Astrocyte (in vitro differentiated cells and primary cell): Measurements from ENCODE around the gene EEF1AKMT3. TPM values are rescaled to one million over a fixed set of nuclear protein-coding genes. Genes with fewer than 3 reads are reported as not detected.

ENCODE experiments used
- DNase-seq: peaks from one replicate; pipeline ENCODE4 v3.0.0-alpha.2; 2010; ENCODE audit warnings: low read depth
- FAIRE-seq: peaks from 2 replicates; lab custom pipeline; 2011; peaks lifted over from hg19 to GRCh38; lab: Jason Lieb, UNC
- H2AFZ ChIP-seq: 2 replicates; pipeline ENCODE4 v1.6.0; 2012; ENCODE audit warnings: low read depth, low read length, inconsistent platforms
- H3K27ac ChIP-seq: 2 replicates; pipeline ENCODE4 v1.5.1; 2011; ENCODE audit warnings: low read depth, low read length, inconsistent platforms
- H3K27me3 ChIP-seq: 2 replicates; pipeline ENCODE4 v1.6.0; 2011; ENCODE audit warnings: low read length, inconsistent platforms; ENCODE audit not compliant: insufficient read depth
- H3K36me3 ChIP-seq: 2 replicates; pipeline ENCODE4 v1.5.1; 2011; ENCODE audit warnings: low read length, inconsistent platforms; ENCODE audit not compliant: insufficient read depth
- H3K4me1 ChIP-seq: 2 replicates; pipeline ENCODE4 v1.5.1; 2011; ENCODE audit warnings: low read length, inconsistent platforms; ENCODE audit not compliant: insufficient read depth
- H3K4me2 ChIP-seq: 2 replicates; pipeline ENCODE4 v1.6.0; 2012; ENCODE audit warnings: low read length, inconsistent platforms
- H3K4me3 ChIP-seq: 2 replicates; pipeline ENCODE4 v1.5.1; 2011; ENCODE audit warnings: low read depth, mild to moderate bottlenecking, low read length, inconsistent platforms; ENCODE audit not compliant: insufficient read depth
- H3K79me2 ChIP-seq: 2 replicates; pipeline ENCODE4 v1.6.0; 2012; ENCODE audit warnings: mild to moderate bottlenecking, low read length, inconsistent platforms; ENCODE audit not compliant: insufficient read depth
- H3K9ac ChIP-seq: 2 replicates; pipeline ENCODE4 v1.6.0; 2012; ENCODE audit warnings: mild to moderate bottlenecking, low read length, inconsistent platforms
- H3K9me3 ChIP-seq: 2 replicates; pipeline ENCODE4 v1.5.1; 2012; ENCODE audit warnings: low read depth, mild to moderate bottlenecking, low read length, inconsistent platforms; ENCODE audit not compliant: insufficient read depth
- H4K20me1 ChIP-seq: 2 replicates; pipeline ENCODE4 v1.6.0; 2012; ENCODE audit warnings: low read length, inconsistent platforms; ENCODE audit not compliant: insufficient read depth
- H3K27ac Mint-ChIP-seq: one replicate; pipeline ENCODE4 v1.8.0; 2021; ENCODE audit warnings: mild to moderate bottlenecking, mixed read lengths; ENCODE audit not compliant: unreplicated experiment
- H3K27me3 Mint-ChIP-seq: one replicate; pipeline ENCODE4 v1.8.0; 2021; ENCODE audit warnings: low read depth, mixed read lengths; ENCODE audit not compliant: unreplicated experiment
- H3K36me3 Mint-ChIP-seq: one replicate; pipeline ENCODE4 v1.8.0; 2021; ENCODE audit warnings: low read depth, mixed read lengths; ENCODE audit not compliant: unreplicated experiment
- H3K4me1 Mint-ChIP-seq: one replicate; pipeline ENCODE4 v1.8.0; 2021; ENCODE audit warnings: low read depth, mixed read lengths; ENCODE audit not compliant: unreplicated experiment
- H3K4me3 Mint-ChIP-seq: one replicate; pipeline ENCODE4 v1.8.0; 2021; ENCODE audit warnings: mild to moderate bottlenecking, moderate library complexity, mixed read lengths; ENCODE audit not compliant: unreplicated experiment
- H3K9me3 Mint-ChIP-seq: one replicate; pipeline ENCODE4 v1.8.0; 2021; ENCODE audit warnings: mild to moderate bottlenecking, mixed read lengths; ENCODE audit not compliant: unreplicated experiment
- CTCF ChIP-seq: IDR thresholded peaks from 2 replicates; pipeline ENCODE4 v1.5.1; 2011; ENCODE audit warnings: low read depth, mild to moderate bottlenecking, inconsistent platforms, low read length, moderate library complexity; ENCODE audit not compliant: insufficient read depth
- EZH2 ChIP-seq: IDR thresholded peaks from 2 replicates; pipeline ENCODE4 v1.6.1; 2012; ENCODE audit warnings: mild to moderate bottlenecking, low read length, inconsistent platforms; ENCODE audit not compliant: insufficient read depth
- total RNA-seq: library from RNA; stranded (reverse); gene quantifications from 2 replicates; pipeline ENCODE4 v1.2.1, GENCODE V29; 2021

EEF1AKMT3 gene
- total RNA-seq, 1 donor from 2014 or later, result 8.1 TPM

GRCh38 chr12:57745485-57745881 is 26.9 kb upstream of the EEF1AKMT3 start:
- Histone ChIP-seq H3K27me3 (peaks cover 14% of the 10 kb centered on the region), H3K27ac (peak overlapping the region; percentile 93), H4K20me1 (peaks cover 3% of the 10 kb centered on the region), H3K4me1 (peaks cover 7% of the 10 kb centered on the region), H3K4me2 (peak overlapping the region; percentile 97), H3K9me3 (no peaks in the 10 kb centered on the region), H3K36me3 (peaks cover 26% of the 10 kb centered on the region), H3K79me2 (peaks cover 24% of the 10 kb centered on the region), H3K9ac (peak overlapping the region; percentile 96), H2AFZ (peak overlapping the region; percentile 52), H3K4me3 (peak overlapping the region; percentile 77)
- TF ChIP-seq EZH2 (no peak), CTCF (no peak)
- Mint-ChIP-seq H3K4me1 (peaks cover 7% of the 10 kb centered on the region), H3K4me3 (peak overlapping the region; percentile 95), H3K27me3 (peaks cover 9% of the 10 kb centered on the region), H3K9me3 (no peaks in the 10 kb centered on the region), H3K27ac (peak overlapping the region; percentile 97), H3K36me3 (peaks cover 33% of the 10 kb centered on the region)
- FAIRE-seq (no peak), DNase-seq (no peak)

DNA sequence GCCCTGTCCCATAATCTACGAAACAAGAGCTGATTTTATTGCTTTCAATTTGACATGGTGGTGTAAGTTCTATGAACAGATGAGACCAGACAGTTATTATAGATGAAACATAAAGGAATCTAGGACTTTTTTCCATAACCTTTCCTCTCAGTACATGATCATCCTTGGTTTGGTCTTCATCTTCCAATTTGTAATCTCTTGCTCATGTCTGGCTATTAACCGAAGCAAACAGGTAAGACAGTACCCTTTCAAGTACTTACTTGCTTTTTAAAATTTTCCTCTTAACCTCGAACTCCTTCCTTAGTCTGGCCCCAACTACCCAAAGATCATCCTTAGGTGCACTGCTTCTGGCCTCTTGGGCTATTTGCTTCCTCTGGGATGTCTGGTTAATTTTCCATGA is 26.4 kb upstream of the EEF1AKMT3 start:
- Histone ChIP-seq H3K36me3 (peaks cover 31% of the 10 kb centered on the region), H4K20me1 (peaks cover 8% of the 10 kb centered on the region), H3K9me3 (no peaks in the 10 kb centered on the region), H2AFZ (no peak overlapping the region), H3K27me3 (peaks cover 8% of the 10 kb centered on the region), H3K27ac (no peak overlapping the region), H3K4me1 (peaks cover 12% of the 10 kb centered on the region), H3K4me3 (peak overlapping the region; percentile 77), H3K9ac (no peak overlapping the region), H3K4me2 (peak overlapping the region; percentile 97), H3K79me2 (peaks cover 30% of the 10 kb centered on the region)
- Mint-ChIP-seq H3K27me3 (peaks cover 4% of the 10 kb centered on the region), H3K36me3 (peaks cover 38% of the 10 kb centered on the region), H3K27ac (peak overlapping the region; percentile 97), H3K4me1 (peaks cover 9% of the 10 kb centered on the region), H3K9me3 (no peaks in the 10 kb centered on the region), H3K4me3 (peak overlapping the region; percentile 95)
- FAIRE-seq, result no peak
- DNase-seq, result no peak
- TF ChIP-seq EZH2 (no peak), CTCF (no peak)

GRCh38 chr12:57749061-57749460 is 23.4 kb upstream of the EEF1AKMT3 start:
- Mint-ChIP-seq H3K4me1 (peaks cover 25% of the 10 kb centered on the region), H3K27me3 (no peaks in the 10 kb centered on the region), H3K9me3 (no peaks in the 10 kb centered on the region), H3K36me3 (peaks cover 40% of the 10 kb centered on the region), H3K4me3 (no peak overlapping the region), H3K27ac (no peak overlapping the region)
- no peak for DNase-seq
- no peak overlapping the region for H3K4me3 ChIP-seq
- H4K20me1 ChIP-seq, result peaks cover 13% of the 10 kb centered on the region
- FAIRE-seq, result no peak
- no peaks in the 10 kb centered on the region for H3K27me3 ChIP-seq
- H3K4me1 ChIP-seq, result peaks cover 23% of the 10 kb centered on the region
- H2AFZ ChIP-seq, result no peak overlapping the region
- TF ChIP-seq EZH2 (no peak), CTCF (no peak)
- H3K36me3 ChIP-seq, result peaks cover 31% of the 10 kb centered on the region
- peaks cover 41% of the 10 kb centered on the region for H3K79me2 ChIP-seq
- no peaks in the 10 kb centered on the region for H3K9me3 ChIP-seq
- no peak overlapping the region for H3K4me2 ChIP-seq
- H3K9ac ChIP-seq, result no peak overlapping the region
- no peak overlapping the region for H3K27ac ChIP-seq
